ENCODE data around the gene BCAM.
A peak's percentile ranks its signal among the peaks of the same experiment; 100 is the strongest.

Gene BCAM

GRCh38 chr19:44811122-44811419, 2.2 kb downstream of the BCAM start:
- no peaks in the 10 kb centered on the region for H3K27me3 ChIP-seq
- no peak for DNase-seq

GRCh38 chr19:44812142-44812718, 3.3 kb downstream of the BCAM start:
- no peaks in the 10 kb centered on the region for H3K9me3 ChIP-seq
- intact Hi-C loops (cut with DNase I; ENCODE audit: low total_unique reads), result no loop called here
- no peak for TF ChIP-seq CTCF (IDR thresholded peaks at IDR 0.05)
- peaks cover 47 to 62% (median 55%) of the 10 kb centered on the region in 3 donors for H3K36me3 ChIP-seq
- peak overlapping the region; percentile 82 to 87 for H3K27ac ChIP-seq
- H3K4me3 ChIP-seq, result peak overlapping the region; percentile 9 to 25
- H3K4me1 ChIP-seq, result peaks cover 0 to 57% (median 46%) of the 10 kb centered on the region in 4 donors
- no peaks in the 10 kb centered on the region for H3K27me3 ChIP-seq
- DNase-seq, result no peak

More at GRCh38 chr19:44811122-44811419, 2.2 kb downstream of the BCAM start:
- no peaks in the 10 kb centered on the region for H3K9me3 ChIP-seq
- intact Hi-C loops (cut with DNase I; ENCODE audit: low total_unique reads), result no loop called here
- peak overlapping the region; percentile 72 to 87 for H3K4me3 ChIP-seq
- H3K4me1 ChIP-seq, result peaks cover 0 to 57% (median 46%) of the 10 kb centered on the region in 4 donors
- H3K36me3 ChIP-seq, result peaks cover 40 to 51% (median 44%) of the 10 kb centered on the region in 3 donors
- peak overlapping the region; percentile 82 to 87 for H3K27ac ChIP-seq
- TF ChIP-seq CTCF (IDR thresholded peaks at IDR 0.05), result no peak

GRCh38 chr19:44813070-44813840, 4.4 kb downstream of the BCAM start:
- Histone ChIP-seq H3K9me3 (no peaks in the 10 kb centered on the region), H3K4me3 (no peak overlapping the region), H3K27me3 (no peaks in the 10 kb centered on the region), H3K4me1 (peaks cover 0 to 51% (median 40%) of the 10 kb centered on the region in 4 donors), H3K27ac (peak overlapping the region; percentile 38 to 87), H3K36me3 (peaks cover 56 to 71% (median 63%) of the 10 kb centered on the region in 3 donors)
- TF ChIP-seq CTCF (IDR thresholded peaks at IDR 0.05), result no peak
- no peak for DNase-seq
- intact Hi-C loops (cut with DNase I; ENCODE audit: low total_unique reads), result no loop called here

- no peak for DNase-seq
- intact Hi-C loops (cut with DNase I; ENCODE audit: low total_unique reads), result no loop called here
- no peak overlapping the region for H3K4me3 ChIP-seq
- no peaks in the 10 kb centered on the region for H3K9me3 ChIP-seq
- peaks cover 0 to 51% (median 38%) of the 10 kb centered on the region in 4 donors for H3K4me1 ChIP-seq
- H3K27me3 ChIP-seq, result no peaks in the 10 kb centered on the region
- peaks cover 63 to 78% (median 70%) of the 10 kb centered on the region in 3 donors for H3K36me3 ChIP-seq
- TF ChIP-seq CTCF (IDR thresholded peaks at IDR 0.05), result no peak
- H3K27ac ChIP-seq, result peak overlapping the region in 1 of 2 donors; percentile 87
Measured at GRCh38 chr19:44813841-44814470, 5.1 kb downstream of the BCAM start.

GRCh38 chr19:44814517-44814916, 5.6 kb downstream of the BCAM start:
- Histone ChIP-seq H3K27ac (peak overlapping the region in 1 of 2 donors; percentile 16), H3K4me3 (no peak overlapping the region), H3K27me3 (no peaks in the 10 kb centered on the region), H3K4me1 (peaks cover 0 to 53% (median 41%) of the 10 kb centered on the region in 4 donors), H3K36me3 (peaks cover 69 to 84% (median 76%) of the 10 kb centered on the region in 3 donors), H3K9me3 (no peaks in the 10 kb centered on the region)
- TF ChIP-seq CTCF (IDR thresholded peaks at IDR 0.05), result no peak
- no peak for DNase-seq
- intact Hi-C loops (cut with DNase I; ENCODE audit: low total_unique reads), result no loop called here
